GM18502 (cell line): ENCODE data around the gene ERICH6B.
"Not testable (repeated sequence)": the region's sequence is repeated elsewhere in the genome, so short reads cannot be mapped to it uniquely, and the experiment has no call there.

Experiments
- ATAC-seq: cut with Tn5 transposase; IDR thresholded peaks from one replicate; pipeline ENCODE4 v1.9.1; 2021; ENCODE audit warnings: mild to moderate bottlenecking; ENCODE audit not compliant: unreplicated experiment, poor library complexity

The ERICH6B gene

GRCh38 chr13:45615501-45616101 lies at the start of gene ERICH6B:
ERICH6B (minus strand) TSS chr13:45615739; CDS start chr13:45597005, 18,734 bp downstream.
- no peak for ATAC-seq

- not testable (repeated sequence) for ATAC-seq
Observed at GRCh38 chr13:45662903-45663302, 47.4 kb upstream of the ERICH6B start.

- no peak for ATAC-seq
Observed at GRCh38 chr13:45662162-45662561, 46.6 kb upstream of the ERICH6B start.

- ATAC-seq: not testable (repeated sequence)
Observed at GRCh38 chr13:45660458-45660857, 44.9 kb upstream of the ERICH6B start.

- ATAC-seq: no peak
Observed at GRCh38 chr13:45659536-45659935, 44.0 kb upstream of the ERICH6B start.

GRCh38 chr13:45658586-45659235 lies 43.2 kb upstream of the ERICH6B start:
- no peak for ATAC-seq

- ATAC-seq: no peak
Observed at GRCh38 chr13:45654633-45655349, 39.3 kb upstream of the ERICH6B start.

GRCh38 chr13:45645263-45645662 lies 29.7 kb upstream of the ERICH6B start:
- ATAC-seq: not testable (repeated sequence)

GRCh38 chr13:45642159-45642558 lies 26.6 kb upstream of the ERICH6B start:
- not testable (repeated sequence) for ATAC-seq

GRCh38 chr13:45635291-45635690 lies 19.8 kb upstream of the ERICH6B start:
- ATAC-seq: not testable (repeated sequence)

- ATAC-seq: no peak
Observed at GRCh38 chr13:45630791-45631190, 15.3 kb upstream of the ERICH6B start.

GRCh38 chr13:45629940-45630339 lies 14.4 kb upstream of the ERICH6B start:
- ATAC-seq: no peak

GRCh38 chr13:45628094-45628493 lies 12.6 kb upstream of the ERICH6B start:
- no peak for ATAC-seq

- ATAC-seq: no peak
Observed at GRCh38 chr13:45627656-45628055, 12.1 kb upstream of the ERICH6B start.

GRCh38 chr13:45626731-45627374 lies 11.3 kb upstream of the ERICH6B start:
- ATAC-seq: no peak

- ATAC-seq: no peak
Observed at GRCh38 chr13:45623516-45624090, 8.1 kb upstream of the ERICH6B start.

- no peak for ATAC-seq
Observed at GRCh38 chr13:45621950-45622349, 6.4 kb upstream of the ERICH6B start.

GRCh38 chr13:45607931-45608330 lies 7.6 kb downstream of the ERICH6B start:
- no peak for ATAC-seq

- ATAC-seq: no peak
Observed at GRCh38 chr13:45604892-45605291, 10.6 kb downstream of the ERICH6B start.

- ATAC-seq: no peak
Observed at GRCh38 chr13:45603338-45603737, 12.2 kb downstream of the ERICH6B start.
